ENCODE data around the gene VPS13A. TPM values are rescaled to one million over a fixed set of nuclear protein-coding genes. Genes with fewer than 3 reads are reported as not detected.

Gene VPS13A
- total RNA-seq, 1 experiment from 2014 or later = 52.8 TPM

DNA sequence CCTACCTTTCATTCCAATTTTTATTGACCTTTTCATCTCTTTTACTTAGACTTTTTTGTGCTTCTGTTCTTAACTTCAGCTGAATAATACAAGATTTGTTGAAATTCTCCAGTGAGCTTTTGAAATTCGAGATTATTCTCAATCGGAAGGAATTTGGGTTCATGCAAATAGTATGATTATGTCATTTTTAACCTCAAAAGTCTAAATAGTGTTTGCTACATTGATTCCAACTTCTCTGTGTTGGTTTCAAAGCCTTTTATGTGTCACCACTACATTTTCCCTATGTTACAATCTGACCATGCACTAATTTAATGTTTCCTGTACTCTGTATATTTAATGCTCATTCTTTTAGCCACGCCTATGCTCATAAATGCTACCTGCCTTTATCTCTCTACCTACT is 44.1 kb downstream of the VPS13A start:
- Histone ChIP-seq H2AFZ (ENCODE audit: low read depth, low read length, poor library complexity, severe bottlenecking) (no peak overlapping the region), H3K27ac (ENCODE audit: low read depth, low read length) (no peak overlapping the region), H3K79me2 (ENCODE audit: insufficient read depth, low read length) (peaks cover 5% of the 10 kb centered on the region; the same call in 1 of the 2 replicates), H3K4me1 (ENCODE audit: control insufficient read depth in 1 of 2, insufficient read depth in 2 of 2, low read length in 2 of 2) (no peaks in the 10 kb centered on the region), H3K4me2 (ENCODE audit: low read length) (no peak overlapping the region), H3K4me3 (replicated peaks in 1 of 2; ENCODE audit: low read depth in 1 of 2, low read length in 2 of 2) (no peak overlapping the region), H3K27me3 (ENCODE audit: insufficient read depth, low read length) (no peaks in the 10 kb centered on the region), H3K9ac (ENCODE audit: low read length) (no peak overlapping the region), H3K36me3 (ENCODE audit: control insufficient read depth in 1 of 2, insufficient read depth in 2 of 2, low read length in 2 of 2) (peaks cover 5 to 34% of the 10 kb centered on the region in 2 experiments; a peak in 2 of 4 replicates), H3K9me2 (ENCODE audit: insufficient read depth) (no peaks in the 10 kb centered on the region), H3K9me3 (ENCODE audit: control insufficient read depth in 1 of 2, insufficient read depth in 1 of 2, low read depth in 1 of 2, low read length in 2 of 2) (no peaks in the 10 kb centered on the region), H4K20me1 (ENCODE audit: insufficient read depth) (no peaks in the 10 kb centered on the region)
- BruUV-seq (replicated peaks) = no TSS peak
- ChIA-PET RAD21 (ENCODE audit: low non-redundant PET in 1 of 2, low total read pairs in 2 of 2, uncharacterized antibody in 2 of 2, unreplicated experiment in 2 of 2) (no interaction called here), POLR2A (no interaction called here), CTCF (no interaction called here)
- intact Hi-C loops (cut with micrococcal nuclease) = no loop called here
- DNase-seq (ENCODE audit: low read depth, low spot score) (no peak), ATAC-seq (no peak)
- TF ChIP-seq JUND (IDR thresholded peaks at IDR 0.05) (no peak), EZH2phosphoT487 (IDR thresholded peaks at IDR 0.05; ENCODE audit: borderline replicate concordance) (no peak), YY1 (IDR thresholded peaks at IDR 0.05; ENCODE audit: extremely low read depth, insufficient replicate concordance, low read depth, low read length) (no peak), CEBPB (IDR thresholded peaks at IDR 0.05; ENCODE audit: low read depth) (no peak), TCF7L2 (IDR thresholded peaks at IDR 0.05; ENCODE audit: borderline replicate concordance, extremely low read depth, insufficient read depth, insufficient read length) (no peak), SRF (IDR thresholded peaks at IDR 0.05; ENCODE audit: low read depth) (no peak), CTCF (IDR thresholded peaks at IDR 0.05 in 2 of 3, conservative IDR thresholded peaks at IDR 0.05 in 1 of 3; ENCODE audit: borderline replicate concordance in 1 of 3, insufficient read depth in 1 of 3, low read depth in 2 of 3, low read length in 2 of 3) (no peak), ELF1 (IDR thresholded peaks at IDR 0.05; ENCODE audit: borderline replicate concordance, low read depth) (no peak), POLR2AphosphoS5 (IDR thresholded peaks at IDR 0.05; ENCODE audit: low read depth, low read length) (no peak)
- TF ChIP-seq, protein P1, sequence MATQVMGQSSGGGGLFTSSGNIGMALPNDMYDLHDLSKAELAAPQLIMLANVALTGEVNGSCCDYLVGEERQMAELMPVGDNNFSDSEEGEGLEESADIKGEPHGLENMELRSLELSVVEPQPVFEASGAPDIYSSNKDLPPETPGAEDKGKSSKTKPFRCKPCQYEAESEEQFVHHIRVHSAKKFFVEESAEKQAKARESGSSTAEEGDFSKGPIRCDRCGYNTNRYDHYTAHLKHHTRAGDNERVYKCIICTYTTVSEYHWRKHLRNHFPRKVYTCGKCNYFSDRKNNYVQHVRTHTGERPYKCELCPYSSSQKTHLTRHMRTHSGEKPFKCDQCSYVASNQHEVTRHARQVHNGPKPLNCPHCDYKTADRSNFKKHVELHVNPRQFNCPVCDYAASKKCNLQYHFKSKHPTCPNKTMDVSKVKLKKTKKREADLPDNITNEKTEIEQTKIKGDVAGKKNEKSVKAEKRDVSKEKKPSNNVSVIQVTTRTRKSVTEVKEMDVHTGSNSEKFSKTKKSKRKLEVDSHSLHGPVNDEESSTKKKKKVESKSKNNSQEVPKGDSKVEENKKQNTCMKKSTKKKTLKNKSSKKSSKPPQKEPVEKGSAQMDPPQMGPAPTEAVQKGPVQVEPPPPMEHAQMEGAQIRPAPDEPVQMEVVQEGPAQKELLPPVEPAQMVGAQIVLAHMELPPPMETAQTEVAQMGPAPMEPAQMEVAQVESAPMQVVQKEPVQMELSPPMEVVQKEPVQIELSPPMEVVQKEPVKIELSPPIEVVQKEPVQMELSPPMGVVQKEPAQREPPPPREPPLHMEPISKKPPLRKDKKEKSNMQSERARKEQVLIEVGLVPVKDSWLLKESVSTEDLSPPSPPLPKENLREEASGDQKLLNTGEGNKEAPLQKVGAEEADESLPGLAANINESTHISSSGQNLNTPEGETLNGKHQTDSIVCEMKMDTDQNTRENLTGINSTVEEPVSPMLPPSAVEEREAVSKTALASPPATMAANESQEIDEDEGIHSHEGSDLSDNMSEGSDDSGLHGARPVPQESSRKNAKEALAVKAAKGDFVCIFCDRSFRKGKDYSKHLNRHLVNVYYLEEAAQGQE (IDR thresholded peaks at IDR 0.05; ENCODE audit: low read depth) = no peak
- TF ChIP-seq, protein P2, sequence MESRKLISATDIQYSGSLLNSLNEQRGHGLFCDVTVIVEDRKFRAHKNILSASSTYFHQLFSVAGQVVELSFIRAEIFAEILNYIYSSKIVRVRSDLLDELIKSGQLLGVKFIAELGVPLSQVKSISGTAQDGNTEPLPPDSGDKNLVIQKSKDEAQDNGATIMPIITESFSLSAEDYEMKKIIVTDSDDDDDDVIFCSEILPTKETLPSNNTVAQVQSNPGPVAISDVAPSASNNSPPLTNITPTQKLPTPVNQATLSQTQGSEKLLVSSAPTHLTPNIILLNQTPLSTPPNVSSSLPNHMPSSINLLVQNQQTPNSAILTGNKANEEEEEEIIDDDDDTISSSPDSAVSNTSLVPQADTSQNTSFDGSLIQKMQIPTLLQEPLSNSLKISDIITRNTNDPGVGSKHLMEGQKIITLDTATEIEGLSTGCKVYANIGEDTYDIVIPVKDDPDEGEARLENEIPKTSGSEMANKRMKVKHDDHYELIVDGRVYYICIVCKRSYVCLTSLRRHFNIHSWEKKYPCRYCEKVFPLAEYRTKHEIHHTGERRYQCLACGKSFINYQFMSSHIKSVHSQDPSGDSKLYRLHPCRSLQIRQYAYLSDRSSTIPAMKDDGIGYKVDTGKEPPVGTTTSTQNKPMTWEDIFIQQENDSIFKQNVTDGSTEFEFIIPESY (IDR thresholded peaks at IDR 0.05; ENCODE audit: extremely low read depth, insufficient replicate concordance, low read length) = no peak
- TF ChIP-seq, protein P3, sequence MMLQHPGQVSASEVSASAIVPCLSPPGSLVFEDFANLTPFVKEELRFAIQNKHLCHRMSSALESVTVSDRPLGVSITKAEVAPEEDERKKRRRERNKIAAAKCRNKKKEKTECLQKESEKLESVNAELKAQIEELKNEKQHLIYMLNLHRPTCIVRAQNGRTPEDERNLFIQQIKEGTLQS (IDR thresholded peaks at IDR 0.05) = no peak
- TF ChIP-seq, protein P4, sequence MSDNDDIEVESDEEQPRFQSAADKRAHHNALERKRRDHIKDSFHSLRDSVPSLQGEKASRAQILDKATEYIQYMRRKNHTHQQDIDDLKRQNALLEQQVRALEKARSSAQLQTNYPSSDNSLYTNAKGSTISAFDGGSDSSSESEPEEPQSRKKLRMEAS (IDR thresholded peaks at IDR 0.05) = no peak

All from HCT116 (cell line).